HG03460 (cell line): Measurements from ENCODE around the gene GPR75.

Source experiments
- ATAC-seq: cut with Tn5 transposase; IDR thresholded peaks from one replicate; pipeline ENCODE4 v1.9.1; 2021; ENCODE audit not compliant: unreplicated experiment

GPR75 gene

GRCh38 chr2:53811601-53812000 lies 48.2 kb downstream of the GPR75 start:
- no peak for ATAC-seq
